Prostate gland (tissue), 2 donors: ENCODE results near the gene DPYD. TPM values are rescaled to one million over a fixed set of nuclear protein-coding genes. Genes with fewer than 3 reads are reported as not detected.
A peak's percentile ranks its signal among the peaks of the same experiment; 100 is the strongest.

ENCODE experiments used
- DNase-seq: peaks from one replicate; pipeline ENCODE4 v3.0.0-alpha.2; 2019; ENCODE audit warnings: low spot score
- H3K27ac ChIP-seq, 2 donors: fragments of 200-600 bp; sonication (generic); 2 replicates each; pipeline ENCODE4 v1.5.1; 2017 to 2019
- H3K27me3 ChIP-seq: fragments of 200-600 bp; sonication (generic); replicated peaks from 2 replicates; pipeline ENCODE4 v1.5.1; 2019; ENCODE audit not compliant: insufficient read depth
- H3K36me3 ChIP-seq, 2 donors: fragments of 200-600 bp; sonication (generic); 1 replicate in 1 of 2; 2 replicates in 1 of 2; pipeline versions ENCODE4 v1.5.1 to v1.8.1; 2017 to 2019
- H3K4me1 ChIP-seq: fragments of 200-600 bp; sonication (generic); replicated peaks from 2 replicates; pipeline ENCODE4 v1.5.1; 2019
- H3K4me3 ChIP-seq, 2 donors: fragments of 200-600 bp; sonication (generic); 2 replicates each; pipeline ENCODE4 v1.5.1; 2017 to 2019
- H3K9me3 ChIP-seq: fragments of 200-600 bp; sonication (generic); 2 replicates; pipeline ENCODE4 v1.5.1; 2017
- POLR2A ChIP-seq: fragments of 450-650 bp; IDR thresholded peaks from one replicate; pipeline ENCODE4 v1.6.1; 2016; ENCODE audit warnings: antibody characterized with exemption, mild to moderate bottlenecking
- POLR2AphosphoS5 ChIP-seq: sonication (generic); formaldehyde crosslinking; IDR thresholded peaks from one replicate; pipeline ENCODE4 v1.6.1; 2017; ENCODE audit warnings: antibody characterized with exemption
- WGBS: methylation state at CpG from one replicate; pipeline ENCODE4 v1.1.5; 2018; 5-methylcytosine and 5-hydroxymethylcytosine counted together
- intact Hi-C: fragments of 100-400 bp; cut with DNase I; formaldehyde crosslinking; loops from one replicate; pipeline ENCODE4 v1.14.2; 2022
- total RNA-seq, 2 donors: library from RNA; depleted of rRNA; stranded (reverse); fragments of >200 nt; gene quantifications; one replicate each; pipeline ENCODE4 v1.1.0, GENCODE V29; 2016
- TF ChIP-seq, protein P1 (sequence below), 4 experiments: fragments of 200-600 bp in 2 of 4; fragments of 450-650 bp in 2 of 4; sonication (generic) in 2 of 4; IDR thresholded peaks; 1 replicate in 3 of 4; 2 replicates in 1 of 4; pipeline ENCODE4 v1.5.1; 2016 to 2019; ENCODE audit warnings: antibody characterized with exemption in 4 of 4, mild to moderate bottlenecking in 2 of 4, moderate library complexity in 2 of 4

DPYD gene
- total RNA-seq, 2 donors from 2014 or later, result 18.2 to 19.7 TPM

DNA sequence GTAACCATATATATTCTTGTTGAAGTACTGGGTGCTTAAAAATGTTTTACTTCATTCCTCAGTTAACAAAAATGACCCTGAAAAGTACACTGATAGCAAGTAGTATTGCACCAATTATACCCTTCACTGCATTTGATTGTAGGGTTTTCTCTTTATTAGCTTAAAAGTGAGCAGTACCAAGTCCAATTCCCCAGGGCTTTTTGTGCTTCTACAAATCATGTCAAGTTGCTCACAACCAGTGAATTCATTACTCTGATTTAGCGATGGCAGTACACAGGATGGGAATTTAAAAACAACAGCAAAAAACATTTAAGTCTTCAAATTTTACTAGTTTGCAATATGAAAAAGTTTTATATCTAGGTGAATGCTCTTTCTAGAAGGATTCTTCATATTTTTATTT, 762.8 kb downstream of the DPYD start:
- H3K4me3 ChIP-seq, result no peak overlapping the region
- no peaks in the 10 kb centered on the region for H3K27me3 ChIP-seq
- 89% methylated on average over 1 of the region's 1 CpG for WGBS
- TF ChIP-seq POLR2AphosphoS5 (no peak), POLR2A (no peak)
- TF ChIP-seq, protein P1, sequence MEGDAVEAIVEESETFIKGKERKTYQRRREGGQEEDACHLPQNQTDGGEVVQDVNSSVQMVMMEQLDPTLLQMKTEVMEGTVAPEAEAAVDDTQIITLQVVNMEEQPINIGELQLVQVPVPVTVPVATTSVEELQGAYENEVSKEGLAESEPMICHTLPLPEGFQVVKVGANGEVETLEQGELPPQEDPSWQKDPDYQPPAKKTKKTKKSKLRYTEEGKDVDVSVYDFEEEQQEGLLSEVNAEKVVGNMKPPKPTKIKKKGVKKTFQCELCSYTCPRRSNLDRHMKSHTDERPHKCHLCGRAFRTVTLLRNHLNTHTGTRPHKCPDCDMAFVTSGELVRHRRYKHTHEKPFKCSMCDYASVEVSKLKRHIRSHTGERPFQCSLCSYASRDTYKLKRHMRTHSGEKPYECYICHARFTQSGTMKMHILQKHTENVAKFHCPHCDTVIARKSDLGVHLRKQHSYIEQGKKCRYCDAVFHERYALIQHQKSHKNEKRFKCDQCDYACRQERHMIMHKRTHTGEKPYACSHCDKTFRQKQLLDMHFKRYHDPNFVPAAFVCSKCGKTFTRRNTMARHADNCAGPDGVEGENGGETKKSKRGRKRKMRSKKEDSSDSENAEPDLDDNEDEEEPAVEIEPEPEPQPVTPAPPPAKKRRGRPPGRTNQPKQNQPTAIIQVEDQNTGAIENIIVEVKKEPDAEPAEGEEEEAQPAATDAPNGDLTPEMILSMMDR (IDR thresholded peaks at IDR 0.05), result no peak
- H3K9me3 ChIP-seq, result no peaks in the 10 kb centered on the region
- intact Hi-C loops, result no loop called here
- H3K4me1 ChIP-seq, result no peaks in the 10 kb centered on the region
- no peak overlapping the region for H3K27ac ChIP-seq
- H3K36me3 ChIP-seq, result no peaks in the 10 kb centered on the region
- no peak for DNase-seq

DNA sequence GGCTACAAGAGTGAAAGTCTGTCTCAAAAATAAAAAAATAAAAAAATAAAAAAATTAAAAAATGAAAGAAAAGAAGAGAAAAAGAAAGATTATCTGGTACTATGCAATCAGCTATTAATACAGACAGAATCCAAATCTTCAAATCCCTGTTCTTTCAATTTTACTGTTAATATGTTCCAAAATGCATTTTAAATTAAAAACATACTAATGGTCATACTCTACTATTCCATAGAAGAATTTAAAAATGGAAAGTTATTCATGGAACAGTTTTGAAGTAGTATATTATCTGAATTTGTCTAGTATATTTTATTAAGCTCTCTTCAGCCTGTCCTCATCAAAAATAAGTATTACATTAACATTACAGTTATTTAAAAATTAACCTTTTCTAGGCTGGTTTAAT, 769.2 kb downstream of the DPYD start:
- Histone ChIP-seq H3K36me3 (no peaks in the 10 kb centered on the region), H3K4me3 (no peak overlapping the region), H3K27me3 (no peaks in the 10 kb centered on the region), H3K4me1 (no peaks in the 10 kb centered on the region), H3K27ac (no peak overlapping the region), H3K9me3 (no peaks in the 10 kb centered on the region)
- intact Hi-C loops, result no loop called here
- no peak for DNase-seq
- no peak for TF ChIP-seq POLR2A
- TF ChIP-seq, protein P1 (IDR thresholded peaks at IDR 0.05), result no peak
- TF ChIP-seq POLR2AphosphoS5, result no peak

- H3K9me3 ChIP-seq, result no peaks in the 10 kb centered on the region
- TF ChIP-seq POLR2A (no peak), POLR2AphosphoS5 (no peak)
- TF ChIP-seq, protein P1 (IDR thresholded peaks at IDR 0.05), result no peak
- H3K27me3 ChIP-seq, result no peaks in the 10 kb centered on the region
- intact Hi-C loops, result no loop called here
- no peaks in the 10 kb centered on the region for H3K4me1 ChIP-seq
- peak; percentile 46 for DNase-seq
- 21% methylated on average over 6 of the region's 6 CpGs for WGBS
- no peak overlapping the region for H3K4me3 ChIP-seq
- H3K27ac ChIP-seq, result no peak overlapping the region
- no peaks in the 10 kb centered on the region for H3K36me3 ChIP-seq
Measured at GRCh38 chr1:97145321-97145956, 775.4 kb downstream of the DPYD start.

- no peaks in the 10 kb centered on the region for H3K27me3 ChIP-seq
- no peaks in the 10 kb centered on the region for H3K36me3 ChIP-seq
- TF ChIP-seq POLR2AphosphoS5 (no peak), POLR2A (no peak)
- TF ChIP-seq, protein P1 (IDR thresholded peaks at IDR 0.05), result no peak
- no peak for DNase-seq
- no peaks in the 10 kb centered on the region for H3K4me1 ChIP-seq
- intact Hi-C loops, result no loop called here
- no peak overlapping the region for H3K4me3 ChIP-seq
- H3K9me3 ChIP-seq, result no peaks in the 10 kb centered on the region
- H3K27ac ChIP-seq, result no peak overlapping the region
Measured at GRCh38 chr1:97144527-97144926, 776.3 kb downstream of the DPYD start.

- intact Hi-C loops, result no loop called here
- Histone ChIP-seq H3K27me3 (no peaks in the 10 kb centered on the region), H3K4me3 (no peak overlapping the region), H3K9me3 (no peaks in the 10 kb centered on the region), H3K36me3 (no peaks in the 10 kb centered on the region), H3K27ac (no peak overlapping the region), H3K4me1 (no peaks in the 10 kb centered on the region)
- 72% methylated on average over 2 of the region's 2 CpGs for WGBS
- no peak for DNase-seq
- TF ChIP-seq, protein P1 (IDR thresholded peaks at IDR 0.05), result no peak
- TF ChIP-seq POLR2AphosphoS5 (no peak), POLR2A (no peak)
Measured at GRCh38 chr1:97143236-97143882, 777.5 kb downstream of the DPYD start.
